HFF-Myc (cell line): Measurements from ENCODE around the gene TMEM163.

Experiments used
- DNase-seq: peaks from one replicate; pipeline ENCODE4 v3.0.0-alpha.2; 2011; ENCODE audit warnings: low read depth; ENCODE audit errors: extremely low read depth
- H3K4me3 ChIP-seq: replicated peaks from 2 replicates; pipeline ENCODE4 v1.5.1; 2011; ENCODE audit warnings: low read depth, mild to moderate bottlenecking, control low read depth, low read length
- TF ChIP-seq, protein P1 (sequence below): IDR thresholded peaks from 2 replicates; pipeline ENCODE4 v1.5.1; 2012; ENCODE audit warnings: mild to moderate bottlenecking, low read depth, low read length, control low read depth; ENCODE audit errors: missing control alignments

TMEM163 gene

DNA sequence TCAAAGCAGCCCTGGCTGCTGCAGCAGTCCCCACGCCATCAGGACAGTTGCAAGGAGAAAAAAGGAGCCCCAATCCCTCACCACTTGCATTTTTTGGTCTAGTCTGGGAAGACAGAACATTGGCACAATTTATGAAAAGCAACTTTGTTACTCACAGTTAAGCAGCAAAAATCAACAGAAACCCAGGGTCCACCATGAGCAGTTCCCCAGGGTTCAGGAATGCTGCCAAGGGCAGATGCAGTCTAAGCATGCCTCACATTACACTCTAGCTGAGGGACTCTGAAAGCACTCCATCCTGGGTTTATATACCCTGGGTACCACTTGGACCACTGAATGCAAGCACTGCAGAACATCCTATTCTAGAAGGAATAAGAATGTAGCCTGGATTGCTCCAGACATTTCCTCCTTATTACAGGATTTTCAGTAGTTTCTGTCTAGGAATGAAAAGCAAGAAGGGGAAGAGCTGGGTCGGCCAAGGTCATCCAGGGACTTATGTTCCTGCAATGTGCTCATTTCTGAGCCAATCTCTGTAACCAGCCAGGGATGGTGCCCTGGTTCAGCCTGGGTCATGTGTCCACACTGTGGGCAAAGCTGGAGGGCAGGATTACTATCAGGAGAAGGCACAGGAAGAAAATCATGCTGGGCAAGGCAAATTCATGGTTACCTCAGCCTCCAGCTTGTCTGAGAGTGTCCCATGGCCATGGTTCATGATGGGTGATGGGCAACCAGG, 19.5 kb upstream of the TMEM163 start:
- DNase-seq = no peak
- H3K4me3 ChIP-seq = no peak overlapping the region
- TF ChIP-seq, protein P1, sequence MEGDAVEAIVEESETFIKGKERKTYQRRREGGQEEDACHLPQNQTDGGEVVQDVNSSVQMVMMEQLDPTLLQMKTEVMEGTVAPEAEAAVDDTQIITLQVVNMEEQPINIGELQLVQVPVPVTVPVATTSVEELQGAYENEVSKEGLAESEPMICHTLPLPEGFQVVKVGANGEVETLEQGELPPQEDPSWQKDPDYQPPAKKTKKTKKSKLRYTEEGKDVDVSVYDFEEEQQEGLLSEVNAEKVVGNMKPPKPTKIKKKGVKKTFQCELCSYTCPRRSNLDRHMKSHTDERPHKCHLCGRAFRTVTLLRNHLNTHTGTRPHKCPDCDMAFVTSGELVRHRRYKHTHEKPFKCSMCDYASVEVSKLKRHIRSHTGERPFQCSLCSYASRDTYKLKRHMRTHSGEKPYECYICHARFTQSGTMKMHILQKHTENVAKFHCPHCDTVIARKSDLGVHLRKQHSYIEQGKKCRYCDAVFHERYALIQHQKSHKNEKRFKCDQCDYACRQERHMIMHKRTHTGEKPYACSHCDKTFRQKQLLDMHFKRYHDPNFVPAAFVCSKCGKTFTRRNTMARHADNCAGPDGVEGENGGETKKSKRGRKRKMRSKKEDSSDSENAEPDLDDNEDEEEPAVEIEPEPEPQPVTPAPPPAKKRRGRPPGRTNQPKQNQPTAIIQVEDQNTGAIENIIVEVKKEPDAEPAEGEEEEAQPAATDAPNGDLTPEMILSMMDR = no peak

DNA sequence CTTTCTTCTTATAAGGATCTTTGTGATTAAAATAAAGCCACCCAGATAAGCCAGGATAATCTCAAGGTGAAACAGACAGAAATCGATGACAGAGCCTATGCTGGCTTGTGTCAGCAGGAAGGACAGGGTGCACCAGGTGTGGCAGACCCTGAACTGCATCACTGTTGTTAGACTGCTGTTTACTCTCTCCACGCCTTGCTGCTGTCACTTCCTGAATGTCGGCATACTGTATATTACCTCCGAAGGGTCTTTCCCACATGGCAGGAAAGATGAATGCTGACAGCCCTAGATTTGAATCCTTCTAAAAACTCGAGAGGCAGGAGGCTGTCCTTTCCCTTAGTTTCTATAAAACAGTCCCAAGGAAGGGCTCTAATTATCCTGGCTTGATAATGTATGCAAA, 18.9 kb upstream of the TMEM163 start:
- DNase-seq = no peak
- no peak overlapping the region for H3K4me3 ChIP-seq
- TF ChIP-seq, protein P1 = no peak

DNA sequence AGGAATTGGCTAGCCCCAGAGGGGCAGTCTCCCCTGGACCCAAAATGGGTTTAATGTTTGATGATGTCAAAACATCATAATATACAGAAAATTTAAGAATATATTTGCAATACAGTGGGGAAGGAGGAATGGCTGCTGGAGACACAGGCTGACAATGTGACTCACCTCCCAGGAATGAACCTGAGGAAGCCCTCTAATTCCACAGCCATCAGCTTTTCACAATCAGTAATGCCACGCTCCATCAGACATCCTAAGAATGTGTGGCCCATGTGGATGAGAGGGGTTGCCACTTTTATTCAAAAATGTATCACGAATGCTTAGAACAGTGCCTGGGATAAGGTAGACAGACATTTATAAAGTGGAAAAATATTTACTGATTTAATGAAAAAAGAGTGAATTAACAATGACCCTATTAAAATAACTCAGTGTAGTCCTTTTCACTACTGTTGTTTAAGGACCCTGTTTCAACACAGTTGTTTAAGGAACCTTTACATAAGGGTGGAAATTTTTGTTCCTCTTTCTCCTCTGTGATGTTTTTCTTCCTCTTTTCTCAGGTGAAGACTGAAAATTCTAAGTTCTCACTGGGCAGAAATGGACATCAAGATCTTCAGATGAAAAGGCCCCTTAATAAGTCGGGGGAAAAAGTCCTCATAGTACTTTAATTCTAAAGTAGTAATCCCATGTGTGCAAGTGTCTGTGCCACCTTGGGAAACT, 17.5 kb upstream of the TMEM163 start:
- TF ChIP-seq, protein P1 = no peak
- H3K4me3 ChIP-seq = no peak overlapping the region
- DNase-seq = no peak

DNA sequence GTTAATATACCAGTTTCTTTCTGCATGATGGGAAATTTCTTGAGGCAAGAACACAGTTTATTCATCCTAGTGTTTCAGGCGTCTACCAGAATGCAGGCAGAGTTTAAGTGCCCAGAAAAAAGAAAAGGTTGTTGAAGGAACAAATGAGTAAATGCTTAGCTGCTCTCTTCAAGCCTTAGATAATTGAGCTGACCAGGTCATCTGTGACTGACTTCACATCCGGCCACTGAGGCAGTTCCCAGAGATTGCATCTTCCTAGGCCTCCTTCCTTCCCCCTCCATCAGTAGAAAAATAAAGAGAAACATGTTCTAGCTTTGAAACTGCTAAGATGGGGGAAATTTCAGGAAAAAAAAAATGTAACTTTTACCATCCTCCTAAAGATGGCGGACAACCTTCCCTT, 9.4 kb upstream of the TMEM163 start:
- TF ChIP-seq, protein P1 = no peak
- no peak for DNase-seq
- no peak overlapping the region for H3K4me3 ChIP-seq

DNA sequence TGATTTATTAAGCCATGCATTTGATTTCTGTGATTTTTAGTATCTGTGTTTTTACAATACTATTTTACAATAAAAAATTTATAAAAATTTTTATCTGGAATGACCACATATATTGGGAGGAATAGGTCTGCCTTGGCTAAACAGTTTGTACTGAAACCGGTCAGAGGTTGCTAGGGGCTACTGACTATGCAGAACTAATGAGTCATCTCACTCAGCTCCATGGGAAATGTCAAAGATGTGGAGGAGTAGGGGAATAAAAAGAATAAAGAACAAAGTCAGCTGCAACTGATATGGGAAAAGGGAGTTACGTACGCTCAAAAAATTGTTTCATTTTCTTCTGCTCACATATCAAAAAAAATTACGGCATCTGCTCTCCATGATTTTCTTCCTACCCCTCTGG, 8.6 kb upstream of the TMEM163 start:
- TF ChIP-seq, protein P1 = no peak
- H3K4me3 ChIP-seq = no peak overlapping the region
- DNase-seq = no peak

DNA sequence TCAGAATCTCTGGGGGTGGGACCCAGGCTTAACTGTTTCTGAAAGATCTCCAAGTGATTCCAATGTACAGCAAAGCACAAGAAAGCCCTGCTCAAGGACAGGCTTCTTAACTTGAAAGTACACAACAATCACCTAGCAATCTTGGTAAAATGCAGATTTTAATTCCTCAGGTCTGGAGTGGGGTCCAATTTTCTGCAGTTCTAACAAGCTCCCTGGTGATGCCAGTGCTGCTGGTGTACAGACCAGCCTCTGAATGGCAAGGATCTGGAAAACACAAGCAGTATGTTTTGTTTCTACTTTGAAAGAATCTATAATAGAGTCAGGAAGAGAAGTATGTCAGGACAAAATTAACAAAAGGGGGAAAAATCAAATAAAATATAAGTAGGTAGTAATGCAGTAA, 7.8 kb upstream of the TMEM163 start:
- no peak overlapping the region for H3K4me3 ChIP-seq
- no peak for DNase-seq
- TF ChIP-seq, protein P1 = no peak
